NCI-H1930 (cell line): ENCODE results near the gene PLEKHA5.

Experiments used
- DNase-seq, 2 experiments: peaks; one replicate each; lab custom pipeline; 2025; lab: John Stamatoyannopoulos, UW

Gene PLEKHA5

GRCh38 chr12:19128485-19128884, 1.0 kb upstream of the PLEKHA5 start:
- no peak for DNase-seq

GRCh38 chr12:19129122-19129485, 429 bp upstream of the PLEKHA5 start:
- no peak for DNase-seq

- DNase-seq: no peak
These were observed 891 bp downstream of the PLEKHA5 start for GRCh38 chr12:19130224-19131024.

DNA sequence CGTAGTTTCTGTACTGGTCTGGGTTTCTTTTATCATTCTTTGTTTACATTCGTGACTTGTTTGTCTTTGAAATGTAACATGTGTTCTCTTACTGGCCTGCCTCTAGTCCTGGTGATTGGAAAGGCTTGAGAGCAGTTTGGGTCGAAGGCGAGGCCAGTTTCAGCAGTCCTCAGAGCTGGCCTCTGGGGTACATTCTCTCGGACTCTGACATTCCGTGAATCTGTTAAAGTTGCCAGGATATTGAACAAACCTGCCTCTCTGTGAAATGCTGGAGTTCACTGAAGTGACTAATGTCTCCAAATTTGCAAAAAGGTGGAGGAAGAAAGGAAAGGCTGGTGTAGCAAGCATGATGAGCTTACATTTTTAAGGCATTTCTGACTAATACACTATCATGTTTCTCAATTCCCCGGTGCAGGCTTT, 1.5 kb downstream of the PLEKHA5 start:
- no peak for DNase-seq

DNA sequence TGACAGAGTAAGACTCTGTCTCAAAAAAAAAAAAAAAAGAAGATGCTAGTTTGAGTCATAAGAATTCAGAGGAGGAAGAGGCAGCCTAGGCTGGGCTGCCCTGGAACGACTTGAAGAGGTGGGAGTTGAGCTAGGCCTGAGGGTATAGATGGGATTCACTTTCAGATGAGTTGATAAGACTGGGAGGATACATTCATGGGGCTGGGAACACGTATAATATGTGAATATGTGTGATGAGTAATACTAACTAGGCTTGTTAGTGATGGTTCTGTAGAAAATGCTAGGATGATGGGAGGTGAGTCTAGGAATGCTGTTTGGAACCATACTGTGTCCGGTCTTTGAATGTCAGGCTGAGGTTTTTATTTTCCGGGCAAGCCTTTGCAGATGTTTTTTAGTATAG, 9.0 kb downstream of the PLEKHA5 start:
- no peak for DNase-seq

DNA sequence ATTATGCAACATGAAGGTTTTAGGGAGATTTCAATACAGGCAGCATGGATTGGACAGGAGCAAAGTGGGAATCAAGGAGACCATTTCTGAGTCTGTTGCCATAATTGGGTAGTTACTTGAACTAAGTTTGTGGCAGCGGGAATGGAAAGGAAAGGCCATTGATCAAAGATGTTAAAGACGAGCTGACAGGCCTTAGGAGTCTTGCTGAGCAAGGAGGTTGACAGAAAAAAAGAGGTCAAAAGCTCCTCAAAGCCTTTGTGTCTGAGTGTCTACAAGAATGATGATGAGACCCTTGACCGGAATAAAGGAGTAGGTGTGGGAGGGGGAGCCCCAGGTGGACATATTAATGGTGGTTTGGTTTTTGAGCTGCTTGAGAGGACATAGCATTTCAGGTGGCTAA, 9.4 kb downstream of the PLEKHA5 start:
- no peak for DNase-seq

GRCh38 chr12:19139615-19140194, 10.2 kb downstream of the PLEKHA5 start:
- DNase-seq: no peak

DNA sequence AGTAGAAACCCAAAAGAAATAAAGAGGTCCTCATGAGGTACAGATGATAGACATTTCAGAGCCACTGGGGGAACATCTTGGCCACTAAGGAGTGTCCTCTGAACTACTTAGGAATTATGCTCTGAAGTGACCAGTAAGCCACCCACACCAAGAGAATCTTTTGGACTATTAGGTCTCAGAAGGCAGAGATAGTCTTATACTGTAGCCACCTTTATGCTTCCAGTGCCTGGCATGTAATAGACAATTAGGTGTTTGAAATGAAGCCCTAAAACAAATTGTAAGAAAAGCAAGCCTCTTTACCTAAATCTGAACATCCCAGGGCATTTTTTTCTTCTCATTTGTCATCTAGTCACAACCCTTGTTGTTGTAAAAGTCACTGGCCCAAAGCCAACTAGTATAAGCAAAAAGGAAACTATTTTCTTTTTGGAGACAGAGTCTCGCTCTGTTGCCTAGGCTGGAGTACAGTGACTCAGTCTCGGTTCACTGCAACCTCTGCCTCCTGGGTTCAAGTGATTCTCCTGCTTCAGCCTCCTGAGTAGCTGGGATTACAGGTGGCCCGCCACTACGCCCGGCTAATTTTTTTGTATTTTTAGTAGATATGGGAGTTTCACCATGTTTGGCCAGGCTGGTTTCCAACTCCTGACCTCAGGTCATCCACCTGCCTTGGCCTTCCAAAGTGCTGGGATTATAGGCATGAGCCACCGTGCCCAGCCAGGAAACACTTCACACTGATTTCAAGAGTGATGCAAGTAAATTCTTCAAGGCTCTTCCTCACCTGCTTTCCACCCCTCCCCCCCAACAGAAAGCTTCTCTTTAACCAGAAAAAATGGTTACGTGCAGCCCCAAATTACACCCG, 11.1 kb downstream of the PLEKHA5 start:
- DNase-seq: no peak

DNA sequence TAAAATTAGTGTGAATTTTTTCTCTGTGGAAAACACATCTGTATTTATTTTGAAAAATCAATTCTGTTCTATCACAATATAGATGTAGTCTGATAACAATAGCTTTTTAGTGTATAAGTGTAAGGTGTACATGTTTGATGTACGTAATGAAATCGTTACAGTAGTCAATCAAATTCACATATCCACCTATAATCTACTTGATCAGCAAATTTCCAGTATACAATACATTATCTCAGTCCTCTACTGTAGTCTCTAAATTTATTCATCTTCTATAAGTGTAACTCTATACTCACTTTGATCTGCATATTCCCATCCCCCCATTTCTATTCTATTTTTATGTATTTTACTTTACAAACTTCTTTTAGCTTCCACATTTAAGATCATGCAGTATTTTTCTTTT, 13.0 kb downstream of the PLEKHA5 start:
- no peak for DNase-seq

GRCh38 chr12:19144287-19144686, 14.8 kb downstream of the PLEKHA5 start:
- DNase-seq: no peak

DNA sequence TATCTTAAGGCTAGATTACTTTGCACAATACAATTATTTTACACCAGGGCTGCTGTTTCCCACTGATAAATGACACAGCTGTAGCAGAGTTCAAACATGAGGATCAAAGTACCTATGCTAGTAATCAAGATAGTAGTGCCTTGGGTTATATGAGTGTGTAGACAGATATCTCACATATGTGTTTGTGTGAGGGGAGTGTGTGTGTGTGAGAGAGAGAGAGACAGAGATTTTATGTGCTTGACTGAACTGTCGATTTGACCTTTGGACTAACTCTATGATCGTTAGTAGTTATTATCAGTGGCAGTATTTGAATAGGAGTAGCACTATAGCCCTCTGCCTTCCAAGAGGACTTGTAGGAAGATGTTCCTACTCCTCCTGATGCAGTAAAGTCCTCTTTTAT, 15.5 kb downstream of the PLEKHA5 start:
- no peak for DNase-seq

- DNase-seq: no peak
These were observed 19.3 kb downstream of the PLEKHA5 start for GRCh38 chr12:19148860-19149259.

- DNase-seq: no peak
These were observed 20.9 kb downstream of the PLEKHA5 start for GRCh38 chr12:19150273-19150900.

GRCh38 chr12:19151298-19151697, 21.8 kb downstream of the PLEKHA5 start:
- DNase-seq: no peak

- no peak for DNase-seq
These were observed 23.9 kb downstream of the PLEKHA5 start for GRCh38 chr12:19153396-19153795.

DNA sequence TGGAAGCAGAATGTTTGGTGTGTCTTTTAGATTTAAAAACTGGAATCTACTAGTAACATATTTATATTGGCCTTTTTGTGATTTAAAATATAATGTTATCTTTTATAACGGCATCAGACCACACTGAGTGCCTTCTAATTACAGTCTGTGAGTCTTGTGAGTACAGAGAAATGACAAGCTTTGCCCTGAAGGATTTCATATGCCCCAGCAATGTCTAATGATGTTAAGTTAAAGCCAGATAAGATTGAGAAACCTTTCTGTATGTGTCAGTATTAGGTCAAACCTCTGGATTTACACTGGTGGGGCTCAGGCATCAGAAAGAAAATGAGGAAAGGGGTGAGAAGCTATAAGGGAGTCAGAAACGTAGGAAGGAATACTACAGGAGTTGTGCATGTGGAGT, 25.2 kb downstream of the PLEKHA5 start:
- DNase-seq: no peak

- no peak for DNase-seq
These were observed 26.6 kb downstream of the PLEKHA5 start for GRCh38 chr12:19155981-19156734.

GRCh38 chr12:19158923-19159322, 29.4 kb downstream of the PLEKHA5 start:
- DNase-seq: no peak

DNA sequence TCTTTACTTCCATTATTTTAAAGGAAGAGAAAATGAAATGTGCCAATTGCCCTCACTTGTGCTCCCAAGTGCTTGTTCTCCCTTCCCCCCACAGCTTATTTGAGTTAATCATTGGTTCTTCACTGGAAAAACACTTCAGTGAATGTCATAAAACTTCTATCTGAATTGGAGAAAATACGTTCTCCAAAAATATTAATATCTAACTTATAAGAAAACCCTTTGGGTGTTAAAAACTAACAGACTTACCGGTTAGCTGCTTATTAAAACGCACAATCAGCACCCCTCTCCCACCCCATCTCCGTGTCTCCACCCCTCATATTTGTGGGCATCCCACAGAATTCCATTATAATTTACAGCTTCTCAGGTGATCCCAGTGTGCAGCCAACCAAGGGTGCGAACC, 31.7 kb downstream of the PLEKHA5 start:
- DNase-seq: no peak

DNA sequence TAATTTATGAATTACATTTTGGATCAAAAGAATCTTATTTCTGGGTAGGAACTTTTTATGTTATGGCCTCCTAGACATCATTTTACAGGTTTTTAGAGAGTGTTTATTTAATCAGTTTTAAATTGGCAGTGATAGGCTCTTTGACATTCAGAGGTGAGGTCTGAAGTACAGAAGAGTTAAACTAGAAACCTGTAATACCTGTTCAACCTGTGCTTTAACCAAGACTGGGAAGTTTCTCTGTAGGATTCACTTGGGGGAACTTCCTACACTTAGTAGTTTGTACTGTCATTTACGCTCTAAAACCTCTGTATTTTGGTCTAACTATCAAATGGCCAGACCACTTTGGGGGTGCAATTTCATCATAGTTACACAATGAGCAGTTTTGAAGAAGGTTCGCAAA, 35.9 kb downstream of the PLEKHA5 start:
- DNase-seq: no peak

DNA sequence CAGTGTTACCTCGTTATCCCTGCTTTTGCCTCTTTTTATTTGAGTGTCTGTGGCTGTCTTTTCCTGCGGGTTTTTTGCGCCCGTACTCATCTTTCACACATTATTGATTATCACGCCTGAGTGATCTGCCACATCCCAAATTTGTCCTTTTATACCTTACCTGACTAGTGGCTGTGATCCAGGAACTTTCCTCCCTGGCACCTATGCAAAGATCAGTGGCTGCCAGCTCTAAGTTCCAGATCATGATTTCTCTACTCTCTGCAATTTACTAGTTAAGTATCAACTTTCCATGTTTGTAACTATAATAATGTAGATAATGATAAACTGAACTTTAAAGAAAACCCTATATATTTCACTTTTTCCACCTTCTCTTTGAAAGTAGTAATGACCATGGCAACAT, 36.9 kb downstream of the PLEKHA5 start:
- no peak for DNase-seq

- no peak for DNase-seq
These were observed 37.4 kb downstream of the PLEKHA5 start for GRCh38 chr12:19166956-19167355.
